ENCODE data around the gene LMNB1.
"Not testable (repeated sequence)": the region's sequence is repeated elsewhere in the genome, so short reads cannot be mapped to it uniquely, and the experiment has no call there.

LMNB1 gene

DNA sequence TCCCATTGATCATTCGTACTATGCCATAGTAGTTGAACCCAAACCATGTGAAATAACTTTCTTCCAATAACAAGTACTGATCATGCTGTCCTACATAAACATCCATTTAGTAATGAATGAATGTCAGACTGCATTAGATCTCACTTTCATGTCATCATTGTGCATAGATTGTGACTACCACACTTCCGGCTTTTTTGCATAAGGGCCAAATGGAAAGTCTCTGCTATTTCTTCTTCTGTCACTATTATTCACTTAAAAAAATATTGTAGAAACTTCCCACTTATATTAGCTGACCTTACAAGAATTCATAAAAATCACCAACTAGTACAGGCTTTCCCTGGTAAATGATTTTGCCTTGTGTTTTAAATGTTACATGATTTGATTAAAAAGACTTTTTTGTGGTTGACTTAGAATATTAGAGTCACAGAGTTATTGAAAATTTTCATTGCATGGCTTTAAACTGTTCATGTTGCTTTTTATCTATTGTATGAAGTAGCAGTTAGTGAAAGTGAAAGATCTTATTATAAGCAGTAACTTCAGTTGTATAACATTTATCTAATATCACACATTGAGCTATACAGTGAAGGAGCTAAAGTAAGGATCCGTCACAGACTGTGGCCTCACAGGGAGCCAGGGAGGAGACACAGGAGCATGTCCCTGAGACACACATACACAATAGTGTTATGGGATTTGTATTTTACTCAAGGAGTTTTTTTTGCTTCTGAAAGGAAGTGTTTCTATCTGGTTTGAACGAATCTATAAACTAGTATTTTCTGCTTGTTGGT lies 33.9 kb downstream of the LMNB1 start:
- DNase-seq (ENCODE audit: low read depth), result no peak
- in situ Hi-C loops (cut with HindIII; ENCODE audit: low sequenced_read_pairs), result no loop called here
- TF ChIP-seq, protein P1, sequence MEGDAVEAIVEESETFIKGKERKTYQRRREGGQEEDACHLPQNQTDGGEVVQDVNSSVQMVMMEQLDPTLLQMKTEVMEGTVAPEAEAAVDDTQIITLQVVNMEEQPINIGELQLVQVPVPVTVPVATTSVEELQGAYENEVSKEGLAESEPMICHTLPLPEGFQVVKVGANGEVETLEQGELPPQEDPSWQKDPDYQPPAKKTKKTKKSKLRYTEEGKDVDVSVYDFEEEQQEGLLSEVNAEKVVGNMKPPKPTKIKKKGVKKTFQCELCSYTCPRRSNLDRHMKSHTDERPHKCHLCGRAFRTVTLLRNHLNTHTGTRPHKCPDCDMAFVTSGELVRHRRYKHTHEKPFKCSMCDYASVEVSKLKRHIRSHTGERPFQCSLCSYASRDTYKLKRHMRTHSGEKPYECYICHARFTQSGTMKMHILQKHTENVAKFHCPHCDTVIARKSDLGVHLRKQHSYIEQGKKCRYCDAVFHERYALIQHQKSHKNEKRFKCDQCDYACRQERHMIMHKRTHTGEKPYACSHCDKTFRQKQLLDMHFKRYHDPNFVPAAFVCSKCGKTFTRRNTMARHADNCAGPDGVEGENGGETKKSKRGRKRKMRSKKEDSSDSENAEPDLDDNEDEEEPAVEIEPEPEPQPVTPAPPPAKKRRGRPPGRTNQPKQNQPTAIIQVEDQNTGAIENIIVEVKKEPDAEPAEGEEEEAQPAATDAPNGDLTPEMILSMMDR (IDR thresholded peaks at IDR 0.05; ENCODE audit: low read depth, low read length, missing control alignments), result no peak
- no peak overlapping the region for H3K4me3 ChIP-seq (ENCODE audit: low read depth, low read length)

DNA sequence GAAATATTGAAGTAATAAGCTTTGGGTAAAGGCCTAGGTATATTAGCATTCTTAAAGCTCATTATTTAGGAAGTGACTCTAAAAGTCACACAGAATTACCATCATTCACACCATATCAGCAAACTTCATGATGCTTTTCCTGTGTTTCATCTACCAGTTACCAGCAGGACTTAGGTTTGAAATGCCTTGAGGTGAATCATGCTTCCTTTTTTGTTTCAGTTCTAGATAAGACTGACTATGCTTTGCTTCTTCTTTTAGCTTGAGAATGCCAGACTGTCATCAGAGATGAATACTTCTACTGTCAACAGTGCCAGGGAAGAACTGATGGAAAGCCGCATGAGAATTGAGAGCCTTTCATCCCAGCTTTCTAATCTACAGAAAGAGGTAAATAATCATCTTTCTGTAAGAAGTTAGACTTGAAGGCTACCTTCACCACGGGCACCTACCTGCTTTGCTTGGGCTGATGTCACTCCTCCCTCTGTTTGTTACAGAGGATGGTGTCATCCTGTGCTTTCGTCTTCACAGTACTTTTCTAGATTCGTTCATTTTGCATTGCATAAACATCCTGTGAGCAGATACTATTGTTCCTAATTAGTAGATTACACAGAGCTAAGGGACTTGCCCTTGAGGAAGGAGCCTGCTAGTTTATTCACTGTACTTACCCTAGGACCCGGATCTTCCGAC lies 34.7 kb downstream of the LMNB1 start:
- TF ChIP-seq, protein P1 (IDR thresholded peaks at IDR 0.05; ENCODE audit: low read depth, low read length, missing control alignments), result no peak
- no peak overlapping the region for H3K4me3 ChIP-seq (ENCODE audit: low read depth, low read length)
- DNase-seq (ENCODE audit: low read depth), result peak; percentile 8
- in situ Hi-C loops (cut with HindIII; ENCODE audit: low sequenced_read_pairs), result no loop called here

DNA sequence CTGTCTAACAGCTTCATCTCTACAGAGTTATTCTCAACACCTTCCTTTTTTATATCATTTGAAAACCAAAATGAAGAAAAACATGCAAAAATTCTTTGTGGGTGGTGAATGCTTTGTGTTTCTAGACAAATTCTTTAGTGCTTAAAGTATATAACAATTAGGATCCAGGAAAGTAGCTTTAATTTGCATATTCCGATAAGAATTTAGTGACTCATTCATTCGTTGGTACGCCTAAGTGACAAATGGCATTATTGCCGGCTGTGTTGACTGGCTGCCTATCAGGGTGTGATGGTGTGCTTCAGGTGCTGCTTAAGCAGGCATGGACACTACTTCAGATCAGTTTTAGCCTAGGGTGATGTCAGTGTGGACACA lies 35.2 kb downstream of the LMNB1 start:
- no peak for DNase-seq (ENCODE audit: low read depth)
- in situ Hi-C loops (cut with HindIII; ENCODE audit: low sequenced_read_pairs), result no loop called here
- TF ChIP-seq, protein P1 (IDR thresholded peaks at IDR 0.05; ENCODE audit: low read depth, low read length, missing control alignments), result no peak
- no peak overlapping the region for H3K4me3 ChIP-seq (ENCODE audit: low read depth, low read length)

DNA sequence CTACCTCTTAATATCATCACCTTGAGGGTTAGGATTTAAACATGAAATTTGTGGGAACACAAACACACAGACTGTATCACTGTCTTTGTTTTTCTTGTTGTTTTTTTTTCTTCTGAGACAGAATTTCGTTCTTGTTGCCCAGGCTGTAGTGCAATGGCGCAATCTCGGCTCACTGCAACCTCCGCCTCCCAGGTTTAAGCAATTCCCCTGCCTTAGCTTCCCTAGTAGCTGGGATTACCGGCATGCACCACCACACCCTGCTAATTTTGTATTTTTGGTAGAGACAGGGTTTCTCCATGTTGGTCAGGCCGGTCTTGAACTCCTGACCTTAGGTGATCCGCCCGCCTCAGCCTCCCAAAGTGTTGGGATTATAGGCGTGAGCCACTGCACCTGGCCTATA lies 36.9 kb downstream of the LMNB1 start:
- H3K4me3 ChIP-seq (ENCODE audit: low read depth, low read length); in situ Hi-C loops (cut with HindIII; ENCODE audit: low sequenced_read_pairs); DNase-seq (ENCODE audit: low read depth): not testable (repeated sequence)

DNA sequence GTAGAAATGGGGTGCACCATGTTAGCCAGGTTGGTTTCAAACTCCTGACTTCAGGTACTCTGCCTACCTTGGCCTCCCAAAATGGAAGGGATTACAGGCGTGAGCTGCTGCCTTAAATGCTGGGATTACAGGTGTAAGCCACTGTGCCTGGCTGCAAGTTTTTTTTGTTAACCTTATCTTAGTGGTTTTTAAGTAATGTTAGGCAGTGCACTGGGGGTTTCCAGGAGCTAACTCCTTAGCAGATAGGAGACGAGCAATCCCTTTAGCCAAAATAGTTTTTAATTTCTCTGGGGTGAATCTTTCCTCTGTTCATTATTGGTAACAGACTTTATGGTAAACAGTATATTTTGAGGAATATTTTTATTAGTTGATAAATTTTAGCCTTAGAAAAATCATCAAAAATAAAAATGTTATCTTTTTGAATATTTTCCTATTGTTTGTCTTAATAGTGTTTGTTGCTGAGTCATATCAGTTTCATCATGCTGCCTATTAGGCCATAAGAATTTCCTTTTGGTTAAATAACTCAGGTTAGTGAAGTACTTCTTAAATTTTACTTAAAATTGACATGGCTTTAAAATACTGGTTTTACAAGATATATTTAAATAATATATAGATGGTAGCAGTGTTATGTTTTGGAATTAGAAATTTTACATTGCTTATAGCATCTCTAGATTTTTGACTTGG lies 37.9 kb downstream of the LMNB1 start:
- TF ChIP-seq, protein P1 (IDR thresholded peaks at IDR 0.05; ENCODE audit: low read depth, low read length, missing control alignments), result no peak
- no peak for DNase-seq (ENCODE audit: low read depth)
- no peak overlapping the region for H3K4me3 ChIP-seq (ENCODE audit: low read depth, low read length)
- in situ Hi-C loops (cut with HindIII; ENCODE audit: low sequenced_read_pairs), result no loop called here

DNA sequence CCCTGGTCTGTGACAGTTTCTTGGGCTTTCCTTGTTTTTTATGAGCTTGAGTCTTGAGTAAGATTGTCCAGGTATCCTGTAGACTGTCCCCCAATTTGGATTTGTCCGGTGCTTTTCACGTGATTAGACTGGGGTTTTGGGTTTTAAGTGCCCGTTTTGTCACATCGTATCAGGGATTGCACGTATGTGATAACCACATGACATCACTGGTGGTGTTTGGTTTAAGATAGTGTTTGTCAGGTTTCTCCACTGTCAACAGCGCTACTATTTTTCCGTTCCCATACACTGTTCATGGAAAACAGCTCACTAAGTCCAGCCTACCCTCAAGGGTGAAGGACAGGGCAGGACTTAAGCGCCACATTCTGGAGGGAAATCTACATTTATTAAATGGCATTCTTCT lies 39.7 kb downstream of the LMNB1 start:
- TF ChIP-seq, protein P1 (IDR thresholded peaks at IDR 0.05; ENCODE audit: low read depth, low read length, missing control alignments), result no peak
- DNase-seq (ENCODE audit: low read depth), result no peak
- H3K4me3 ChIP-seq (ENCODE audit: low read depth, low read length), result no peak overlapping the region
- in situ Hi-C loops (cut with HindIII; ENCODE audit: low sequenced_read_pairs), result no loop called here

DNA sequence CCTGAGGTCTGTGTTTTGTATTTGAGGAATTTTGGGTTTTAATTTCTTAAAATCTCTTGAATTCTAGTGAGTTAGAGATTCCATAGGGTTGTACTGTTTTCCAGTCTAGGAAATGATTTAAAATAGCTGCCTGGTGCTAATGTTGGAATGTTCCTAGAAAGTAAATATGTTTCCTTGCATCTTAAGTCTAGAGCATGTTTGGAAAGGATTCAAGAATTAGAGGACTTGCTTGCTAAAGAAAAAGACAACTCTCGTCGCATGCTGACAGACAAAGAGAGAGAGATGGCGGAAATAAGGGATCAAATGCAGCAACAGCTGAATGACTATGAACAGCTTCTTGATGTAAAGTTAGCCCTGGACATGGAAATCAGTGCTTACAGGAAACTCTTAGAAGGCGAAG lies 41.8 kb downstream of the LMNB1 start:
- no peak overlapping the region for H3K4me3 ChIP-seq (ENCODE audit: low read depth, low read length)
- in situ Hi-C loops (cut with HindIII; ENCODE audit: low sequenced_read_pairs), result no loop called here
- TF ChIP-seq, protein P1 (IDR thresholded peaks at IDR 0.05; ENCODE audit: low read depth, low read length, missing control alignments), result no peak
- DNase-seq (ENCODE audit: low read depth), result no peak
